NT2/D1 (cell line): ENCODE data around the gene NLGN1.

Experiments used
- SUZ12 ChIP-seq: IDR thresholded peaks from 2 replicates; pipeline ENCODE4 v1.6.1; 2011; ENCODE audit not compliant: insufficient read length, insufficient read depth; ENCODE audit errors: extremely low read depth
- YY1 ChIP-seq: IDR thresholded peaks from 2 replicates; pipeline ENCODE4 v1.6.1; 2011; ENCODE audit not compliant: insufficient read length, insufficient read depth
- ZNF274 ChIP-seq: IDR thresholded peaks from 2 replicates; pipeline ENCODE4 v1.6.1; 2011; ENCODE audit warnings: mild to moderate bottlenecking, low read depth, low read length

GRCh38 chr3:174223626-174224025 is 826.1 kb downstream of the NLGN1 start:
- TF ChIP-seq ZNF274 (no peak), SUZ12 (no peak), YY1 (no peak)
